ENCODE data around the gene CCP110.
"Not testable (repeated sequence)": the region's sequence is repeated elsewhere in the genome, so short reads cannot be mapped to it uniquely, and the experiment has no call there.

CCP110 gene

DNA sequence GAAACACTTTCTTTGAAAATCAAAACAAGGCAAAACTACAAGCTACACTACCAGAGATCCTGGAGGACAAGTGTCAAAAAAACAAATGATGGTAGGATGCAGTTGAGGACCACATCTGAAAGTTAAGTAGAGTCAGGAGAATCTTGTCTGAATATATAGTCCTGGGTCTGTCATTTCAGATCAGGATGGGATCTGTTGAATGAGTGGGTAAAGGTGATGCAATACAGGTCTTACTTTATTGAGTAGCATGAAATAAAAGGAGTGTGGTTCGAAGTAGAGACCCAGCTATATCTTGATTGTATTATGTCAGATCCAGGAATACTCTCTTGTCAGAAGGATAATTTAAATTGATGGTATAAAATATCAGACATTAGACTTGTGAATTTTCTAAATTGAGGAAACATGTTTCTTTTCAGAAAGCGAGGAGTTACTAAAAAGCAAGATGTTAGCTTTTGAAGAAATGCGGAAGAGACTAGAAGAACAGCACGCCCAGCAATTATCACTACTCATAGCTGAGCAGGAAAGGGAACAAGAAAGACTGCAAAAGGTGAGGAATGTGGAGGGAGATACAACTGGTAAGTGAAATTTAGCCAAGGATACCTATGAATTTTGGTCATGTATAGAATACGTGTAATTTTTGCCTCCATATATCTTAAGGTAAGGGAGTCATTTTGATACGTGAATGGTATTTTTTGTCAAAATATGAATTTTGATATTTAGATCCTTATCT lies 16.7 kb downstream of the CCP110 start:
- in situ Hi-C loops (cut with HindIII; ENCODE audit: low sequenced_read_pairs): no loop called here
- no peak overlapping the region for H3K4me3 ChIP-seq (ENCODE audit: low read depth, low read length)
- no peak for DNase-seq (ENCODE audit: low read depth, low spot score)
- no peak for TF ChIP-seq CTCF (IDR thresholded peaks at IDR 0.05; ENCODE audit: low read depth, low read length)

- H3K4me3 ChIP-seq (ENCODE audit: low read depth, low read length): no peak overlapping the region
- no peak for TF ChIP-seq CTCF (IDR thresholded peaks at IDR 0.05; ENCODE audit: low read depth, low read length)
- no peak for DNase-seq (ENCODE audit: low read depth, low spot score)
- in situ Hi-C loops (cut with HindIII; ENCODE audit: low sequenced_read_pairs): no loop called here
Measured at GRCh38 chr16:19542138-19542821, 18.5 kb downstream of the CCP110 start.

DNA sequence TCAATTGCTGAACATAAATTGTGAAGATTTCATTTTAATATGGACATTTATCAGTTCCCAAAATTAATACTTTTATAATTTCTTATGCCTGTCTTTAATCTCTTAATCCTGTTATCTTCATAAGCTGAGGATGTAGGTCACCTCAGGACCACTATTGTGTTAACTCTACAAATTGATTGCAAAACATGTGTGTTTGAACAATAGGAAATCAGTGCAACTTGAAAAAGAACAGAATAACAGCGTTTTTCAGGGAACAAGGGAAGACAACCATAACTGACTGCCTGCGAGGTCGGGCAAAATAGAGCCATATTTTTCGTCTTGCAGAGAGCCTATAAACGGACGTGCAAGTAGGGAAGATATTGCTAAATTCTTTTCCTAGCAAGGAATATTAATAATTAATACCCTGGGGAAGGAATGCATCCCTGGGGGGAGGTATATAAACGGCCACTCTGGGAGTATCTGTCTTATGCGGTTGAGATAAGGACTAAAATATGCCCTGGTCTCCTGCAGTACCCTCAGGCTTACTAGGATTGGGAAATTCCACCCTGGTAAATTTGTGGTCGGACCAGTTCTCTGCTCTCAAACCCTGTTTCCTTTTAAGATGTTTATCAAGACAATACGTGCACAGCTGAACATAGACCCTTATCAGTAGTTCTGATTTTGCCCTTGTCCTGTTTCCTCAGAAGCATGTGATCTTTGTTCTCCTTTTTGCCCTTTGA lies 19.7 kb downstream of the CCP110 start:
- in situ Hi-C loops (cut with HindIII; ENCODE audit: low sequenced_read_pairs); H3K4me3 ChIP-seq (ENCODE audit: low read depth, low read length); DNase-seq (ENCODE audit: low read depth, low spot score): not testable (repeated sequence)

- no peak overlapping the region for H3K4me3 ChIP-seq (ENCODE audit: low read depth, low read length)
- in situ Hi-C loops (cut with HindIII; ENCODE audit: low sequenced_read_pairs): no loop called here
- DNase-seq (ENCODE audit: low read depth, low spot score): no peak
- TF ChIP-seq CTCF (IDR thresholded peaks at IDR 0.05; ENCODE audit: low read depth, low read length): no peak
Measured at GRCh38 chr16:19548144-19548543, 24.4 kb downstream of the CCP110 start.

DNA sequence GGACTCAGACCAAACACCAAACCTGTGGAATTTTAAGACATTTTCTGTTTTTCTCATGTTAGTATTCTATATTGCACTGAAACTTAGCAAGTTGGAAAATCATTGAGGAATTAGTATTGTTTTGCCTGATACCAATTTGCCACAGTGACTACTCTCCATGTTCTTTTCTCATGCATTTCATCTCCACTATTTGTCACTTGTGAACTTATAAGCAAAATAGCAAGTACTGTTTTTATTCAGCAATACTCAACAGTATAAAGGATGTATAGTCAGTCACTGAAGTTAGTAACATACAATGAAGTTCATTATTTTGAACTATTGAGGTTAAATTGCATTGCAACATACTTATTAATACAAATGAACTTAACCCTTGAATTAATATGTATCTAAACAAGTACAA lies 25.9 kb downstream of the CCP110 start:
- DNase-seq (ENCODE audit: low read depth, low spot score): no peak
- TF ChIP-seq CTCF (IDR thresholded peaks at IDR 0.05; ENCODE audit: low read depth, low read length): no peak
- in situ Hi-C loops (cut with HindIII; ENCODE audit: low sequenced_read_pairs): no loop called here
- no peak overlapping the region for H3K4me3 ChIP-seq (ENCODE audit: low read depth, low read length)

- TF ChIP-seq CTCF (IDR thresholded peaks at IDR 0.05; ENCODE audit: low read depth, low read length): peak; percentile 73
- H3K4me3 ChIP-seq (ENCODE audit: low read depth, low read length): peak within 1 kb of the TSS; percentile 99
- in situ Hi-C loops (cut with HindIII; ENCODE audit: low sequenced_read_pairs): no loop called here
- peak; percentile 100 for DNase-seq (ENCODE audit: low read depth, low spot score)
Measured at GRCh38 chr16:19555186-19555937, 31.6 kb downstream of the CCP110 start, which contains the start of gene VPS35L. Gene VPS35L, plus strand, starts transcription at chr16:19555703. Its CDS starts 27 bp downstream, at chr16:19555730.

Data from astrocyte of the spinal cord (primary cell).